NCI-H2107 (cell line): ENCODE measurements around the gene SYNJ2.

Experiments
- DNase-seq: peaks from one replicate; lab custom pipeline; 2025; lab: John Stamatoyannopoulos, UW

Gene SYNJ2

GRCh38 chr6:158057213-158057987 is 75.7 kb downstream of the SYNJ2 start:
- no peak for DNase-seq

- DNase-seq, result no peak
These were observed 76.5 kb downstream of the SYNJ2 start for GRCh38 chr6:158058171-158058651.

DNA sequence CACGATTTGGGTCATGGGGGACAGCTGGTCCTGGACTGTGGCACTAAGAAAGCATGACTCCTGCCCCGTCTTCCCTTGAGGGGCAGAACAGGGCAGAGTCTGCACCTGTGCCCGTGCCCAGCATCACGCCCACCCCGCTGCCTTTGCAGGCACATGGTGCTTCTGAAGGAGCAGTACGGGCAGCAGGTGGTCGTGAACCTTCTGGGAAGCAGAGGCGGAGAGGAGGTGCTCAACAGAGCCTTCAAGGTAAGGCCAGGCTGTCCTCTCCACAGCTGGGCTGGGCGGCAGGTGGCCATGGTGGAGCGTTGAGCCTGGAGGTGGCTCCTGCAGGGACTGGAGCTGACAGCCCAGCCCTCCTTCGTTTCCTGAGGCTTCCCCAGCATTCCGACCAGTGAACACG is 77.4 kb downstream of the SYNJ2 start:
- no peak for DNase-seq

GRCh38 chr6:158060455-158061360 is 79.0 kb downstream of the SYNJ2 start:
- DNase-seq, result no peak

GRCh38 chr6:158061361-158061708 is 79.7 kb downstream of the SYNJ2 start:
- DNase-seq, result no peak

GRCh38 chr6:158061709-158062461 is 80.2 kb downstream of the SYNJ2 start:
- no peak for DNase-seq

DNA sequence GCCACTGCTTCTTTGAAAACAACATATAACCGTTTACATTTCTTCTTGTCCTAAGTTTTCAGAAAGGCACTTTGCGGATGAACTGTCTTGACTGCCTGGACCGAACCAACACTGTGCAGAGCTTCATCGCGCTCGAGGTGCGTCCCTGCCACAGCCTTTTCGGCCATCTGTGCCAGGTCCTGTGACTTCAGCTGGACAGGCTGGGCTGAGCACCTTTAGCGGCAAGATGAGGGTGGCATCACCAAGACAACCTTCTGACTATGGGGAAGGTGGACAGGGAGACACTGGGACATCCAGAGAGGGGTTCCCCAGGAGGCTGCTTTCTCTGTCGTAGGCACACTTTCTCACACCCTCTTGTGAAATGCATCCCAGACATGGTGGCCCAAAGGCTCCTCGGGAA is 82.1 kb downstream of the SYNJ2 start:
- DNase-seq, result no peak

- DNase-seq, result peak; percentile 13
These were observed 83.1 kb downstream of the SYNJ2 start for GRCh38 chr6:158064725-158065251.

DNA sequence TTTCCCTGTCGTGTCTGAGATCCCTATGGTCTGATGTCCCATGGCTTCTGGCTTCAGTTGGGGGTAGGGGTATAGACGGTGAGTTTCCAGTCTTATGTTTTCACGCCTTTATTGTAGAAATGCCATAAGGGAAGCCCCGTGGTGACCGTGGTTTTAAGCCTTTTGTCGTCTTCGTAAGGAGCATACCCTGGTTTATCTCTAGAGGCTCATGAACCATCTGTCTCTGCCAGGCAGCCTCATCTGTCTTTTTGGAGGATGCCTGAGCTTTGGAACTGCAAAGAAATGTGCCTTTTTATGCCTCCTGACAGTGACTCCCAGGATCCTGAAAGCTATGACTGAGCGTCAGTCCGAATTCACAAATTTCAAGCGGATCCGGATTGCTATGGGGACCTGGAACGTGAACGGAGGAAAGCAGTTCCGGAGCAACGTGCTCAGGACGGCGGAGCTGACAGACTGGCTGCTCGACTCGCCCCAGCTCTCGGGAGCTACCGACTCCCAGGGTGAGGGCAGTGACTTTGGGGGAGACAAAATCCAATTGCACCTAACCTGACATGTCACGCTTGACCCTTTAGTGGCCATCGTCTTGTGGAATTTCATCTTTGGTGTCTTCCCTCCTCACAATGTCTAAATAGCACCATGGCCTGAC is 84.6 kb downstream of the SYNJ2 start:
- no peak for DNase-seq

GRCh38 chr6:158067436-158068015 is 85.9 kb downstream of the SYNJ2 start:
- DNase-seq, result no peak

GRCh38 chr6:158068156-158068892 is 86.7 kb downstream of the SYNJ2 start:
- no peak for DNase-seq

GRCh38 chr6:158068893-158069799 is 87.5 kb downstream of the SYNJ2 start:
- DNase-seq, result peak; percentile 46

GRCh38 chr6:158069800-158070195 is 88.1 kb downstream of the SYNJ2 start:
- no peak for DNase-seq

DNA sequence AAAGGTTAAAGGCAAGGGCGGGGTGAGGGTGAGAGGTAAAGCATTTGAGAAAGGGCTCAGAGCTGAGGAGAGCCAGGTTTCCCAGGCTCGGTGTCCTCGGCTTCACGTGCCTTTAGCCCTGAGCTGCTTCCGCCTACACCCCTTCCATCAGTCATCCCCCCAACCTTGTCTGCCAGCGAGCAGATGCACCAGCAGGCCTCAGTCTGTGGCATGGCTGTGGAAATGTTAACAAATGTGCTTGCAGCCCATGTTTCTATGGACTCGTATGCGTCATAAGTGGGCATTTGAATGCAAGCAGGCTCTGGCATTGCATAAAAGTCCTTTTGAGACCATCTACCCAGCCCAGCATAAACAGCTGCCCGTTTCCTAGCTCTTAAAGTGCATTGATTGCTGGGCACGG is 88.8 kb downstream of the SYNJ2 start:
- DNase-seq, result no peak

GRCh38 chr6:158071121-158072082 is 89.7 kb downstream of the SYNJ2 start:
- no peak for DNase-seq

GRCh38 chr6:158072083-158072721 is 90.5 kb downstream of the SYNJ2 start:
- peak; percentile 32 for DNase-seq

DNA sequence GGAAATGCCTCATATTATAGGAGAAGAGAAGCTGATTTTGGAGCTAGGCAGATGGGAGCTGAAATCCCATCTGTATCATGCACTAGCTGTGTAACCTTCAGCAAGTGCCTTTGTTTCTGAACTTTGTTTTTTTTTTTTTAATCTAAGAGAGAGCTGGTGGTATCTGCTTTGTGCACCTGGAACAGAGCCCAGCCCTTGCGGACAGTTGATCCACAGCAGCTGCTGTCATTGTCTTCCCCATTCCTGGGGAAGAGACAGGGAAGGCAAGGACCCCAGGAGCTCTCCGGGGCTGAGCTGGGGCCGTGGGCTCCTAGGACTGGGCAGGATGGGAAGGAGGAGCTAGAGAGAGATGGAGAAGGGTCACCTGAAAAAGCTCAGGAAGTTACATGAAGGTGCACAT is 92.1 kb downstream of the SYNJ2 start:
- no peak for DNase-seq

DNA sequence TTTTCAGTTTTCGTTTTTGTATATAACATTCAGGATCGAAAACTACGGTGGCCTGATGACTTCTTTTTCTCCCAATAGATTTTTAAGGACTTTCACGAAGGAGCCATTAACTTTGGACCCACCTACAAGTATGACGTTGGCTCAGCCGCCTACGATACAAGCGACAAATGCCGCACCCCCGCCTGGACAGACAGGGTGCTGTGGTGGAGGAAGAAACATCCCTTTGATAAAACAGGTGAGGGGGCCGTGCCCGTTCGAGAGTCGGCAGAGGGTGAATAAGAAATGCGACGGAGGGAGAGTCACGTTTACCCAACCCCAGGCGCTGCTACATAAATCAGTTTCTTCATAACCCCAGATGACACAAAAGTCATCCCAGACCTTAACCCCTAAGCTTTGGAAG is 94.9 kb downstream of the SYNJ2 start:
- no peak for DNase-seq
